ENCODE data around the gene FDCSP. TPM values are rescaled to one million over a fixed set of nuclear protein-coding genes. Genes with fewer than 3 reads are reported as not detected.

Gene FDCSP
- total RNA-seq, 1 donor from 2014 or later, result not detected

DNA sequence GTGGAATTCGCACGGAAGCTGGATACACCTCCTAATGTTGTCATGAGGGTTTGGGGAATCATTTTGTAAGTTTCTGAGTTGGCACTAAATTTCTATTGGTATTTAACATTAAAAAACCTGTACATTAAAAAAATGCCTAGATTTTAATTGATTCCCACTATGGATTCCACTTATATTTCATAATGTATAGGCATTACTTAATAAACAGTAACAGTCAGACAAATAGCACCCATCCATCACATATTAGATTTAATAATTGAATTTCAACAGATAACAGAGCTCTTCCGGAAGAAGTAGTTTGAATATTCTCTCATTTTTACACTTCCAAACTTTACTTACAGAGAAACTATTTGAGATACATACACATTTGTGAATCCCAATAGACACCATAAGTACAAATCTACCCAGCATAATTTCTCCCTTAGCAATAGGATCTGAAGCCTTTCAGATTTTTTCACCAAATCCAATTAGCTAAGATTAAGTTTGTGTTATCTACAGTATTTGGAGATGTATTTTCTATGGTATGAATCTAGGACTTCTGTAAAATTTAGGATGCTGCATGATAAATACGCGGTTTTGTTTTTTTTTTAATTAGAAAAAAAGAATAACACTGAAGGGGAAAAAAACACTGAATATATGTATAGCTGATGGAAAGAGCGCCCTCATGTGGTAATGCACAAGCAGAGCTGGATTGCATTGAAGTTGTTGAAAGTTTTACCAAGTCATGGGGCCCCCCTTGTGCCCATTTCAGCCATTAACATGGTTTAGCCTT lies 42.6 kb upstream of the FDCSP start:
- peak; percentile 5 for DNase-seq (ENCODE audit: low read depth)

DNA sequence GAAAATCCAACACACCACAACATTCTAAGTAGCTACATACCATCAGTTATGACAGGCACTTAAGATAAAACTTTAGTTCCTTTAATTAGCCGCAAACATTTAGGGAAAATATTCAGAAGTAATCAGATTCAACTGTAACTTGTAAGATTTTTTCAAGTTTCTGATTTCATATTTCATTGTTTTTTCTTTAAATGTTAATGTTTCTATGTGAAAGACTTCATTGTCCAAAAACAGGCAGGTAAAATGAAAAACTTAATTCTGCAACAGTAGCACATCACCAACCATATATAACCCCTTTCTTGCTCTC lies 42.0 kb upstream of the FDCSP start:
- H3K4me3 ChIP-seq (ENCODE audit: low read depth, low read length), result no peak overlapping the region
- TF ChIP-seq, protein P1, sequence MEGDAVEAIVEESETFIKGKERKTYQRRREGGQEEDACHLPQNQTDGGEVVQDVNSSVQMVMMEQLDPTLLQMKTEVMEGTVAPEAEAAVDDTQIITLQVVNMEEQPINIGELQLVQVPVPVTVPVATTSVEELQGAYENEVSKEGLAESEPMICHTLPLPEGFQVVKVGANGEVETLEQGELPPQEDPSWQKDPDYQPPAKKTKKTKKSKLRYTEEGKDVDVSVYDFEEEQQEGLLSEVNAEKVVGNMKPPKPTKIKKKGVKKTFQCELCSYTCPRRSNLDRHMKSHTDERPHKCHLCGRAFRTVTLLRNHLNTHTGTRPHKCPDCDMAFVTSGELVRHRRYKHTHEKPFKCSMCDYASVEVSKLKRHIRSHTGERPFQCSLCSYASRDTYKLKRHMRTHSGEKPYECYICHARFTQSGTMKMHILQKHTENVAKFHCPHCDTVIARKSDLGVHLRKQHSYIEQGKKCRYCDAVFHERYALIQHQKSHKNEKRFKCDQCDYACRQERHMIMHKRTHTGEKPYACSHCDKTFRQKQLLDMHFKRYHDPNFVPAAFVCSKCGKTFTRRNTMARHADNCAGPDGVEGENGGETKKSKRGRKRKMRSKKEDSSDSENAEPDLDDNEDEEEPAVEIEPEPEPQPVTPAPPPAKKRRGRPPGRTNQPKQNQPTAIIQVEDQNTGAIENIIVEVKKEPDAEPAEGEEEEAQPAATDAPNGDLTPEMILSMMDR (IDR thresholded peaks at IDR 0.05; ENCODE audit: insufficient read depth, low read length, poor library complexity, severe bottlenecking), result no peak
- H3K36me3 ChIP-seq (ENCODE audit: control insufficient read depth, insufficient read depth, low read length), result no peaks in the 10 kb centered on the region
- no peak for DNase-seq (ENCODE audit: low read depth)
- no peaks in the 10 kb centered on the region for H3K27me3 ChIP-seq (ENCODE audit: control insufficient read depth, insufficient read depth, low read length)

More for the DNA sequence above, 42.6 kb upstream of the FDCSP start:
- Histone ChIP-seq H3K4me3 (ENCODE audit: low read depth, low read length) (no peak overlapping the region), H3K36me3 (ENCODE audit: control insufficient read depth, insufficient read depth, low read length) (no peaks in the 10 kb centered on the region), H3K27me3 (ENCODE audit: control insufficient read depth, insufficient read depth, low read length) (no peaks in the 10 kb centered on the region)
- TF ChIP-seq, protein P1 (IDR thresholded peaks at IDR 0.05; ENCODE audit: insufficient read depth, low read length, poor library complexity, severe bottlenecking), result peak; percentile 75

DNA sequence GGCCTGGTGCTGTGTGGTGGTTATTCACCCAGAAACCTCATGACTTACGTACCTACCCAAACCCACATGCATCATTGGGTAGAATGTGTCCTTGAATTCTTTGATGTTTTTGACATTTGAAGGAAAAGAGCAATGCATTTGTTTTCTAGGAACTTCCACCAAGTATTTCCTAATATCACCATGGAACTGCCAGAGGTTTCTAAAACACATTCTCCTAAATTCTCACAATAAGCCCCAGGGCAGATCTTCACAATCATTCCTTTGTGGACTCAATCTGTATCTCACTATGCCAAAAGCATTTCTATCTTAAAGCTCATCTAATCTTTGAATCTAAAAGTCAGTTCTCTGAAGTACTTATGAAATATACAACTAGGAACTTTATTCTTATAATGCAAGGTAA lies 38.7 kb upstream of the FDCSP start:
- DNase-seq (ENCODE audit: low read depth), result no peak
- no peaks in the 10 kb centered on the region for H3K27me3 ChIP-seq (ENCODE audit: control insufficient read depth, insufficient read depth, low read length)
- H3K36me3 ChIP-seq (ENCODE audit: control insufficient read depth, insufficient read depth, low read length), result no peaks in the 10 kb centered on the region
- TF ChIP-seq, protein P1 (IDR thresholded peaks at IDR 0.05; ENCODE audit: insufficient read depth, low read length, poor library complexity, severe bottlenecking), result no peak
- H3K4me3 ChIP-seq (ENCODE audit: low read depth, low read length), result no peak overlapping the region

DNA sequence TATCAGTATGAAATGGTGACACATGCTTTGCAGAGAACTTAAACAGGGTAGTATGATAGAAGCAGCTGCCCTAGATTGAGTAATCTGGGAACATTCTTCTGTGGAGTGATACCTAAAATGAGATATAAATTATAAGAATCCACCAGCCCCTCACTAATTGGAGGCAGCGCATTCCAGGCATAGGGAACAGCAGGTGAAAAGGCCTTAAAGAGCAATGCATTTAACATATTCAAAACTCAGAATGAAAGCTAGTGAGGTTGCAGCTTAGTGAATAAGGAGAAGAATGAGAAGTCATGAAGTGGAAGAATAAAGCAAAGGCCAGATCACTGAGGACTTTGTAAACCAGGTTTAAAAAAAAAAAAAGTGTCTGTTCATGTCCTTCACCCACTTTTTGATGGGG lies 35.3 kb upstream of the FDCSP start:
- no peak for DNase-seq (ENCODE audit: low read depth)
- TF ChIP-seq, protein P1 (IDR thresholded peaks at IDR 0.05; ENCODE audit: insufficient read depth, low read length, poor library complexity, severe bottlenecking), result no peak

DNA sequence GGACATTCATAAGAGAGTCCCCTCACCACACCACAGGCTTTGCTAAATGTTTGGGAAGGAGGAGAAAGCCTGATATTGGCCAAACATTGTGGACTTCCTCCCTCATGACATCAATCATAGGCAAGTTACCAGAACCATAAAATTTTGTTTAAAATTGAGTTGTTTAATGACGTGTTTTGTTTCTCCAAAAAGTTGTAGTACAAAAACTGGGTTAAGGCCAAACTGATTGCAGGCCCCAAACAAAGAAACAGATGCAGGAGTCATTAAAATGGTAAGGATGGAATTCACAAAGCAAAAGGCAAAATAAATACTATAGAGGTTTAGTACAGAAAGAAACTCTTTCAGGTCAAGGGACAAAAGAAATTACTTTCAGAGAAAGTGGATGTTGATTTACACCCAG lies 34.3 kb upstream of the FDCSP start:
- no peaks in the 10 kb centered on the region for H3K27me3 ChIP-seq (ENCODE audit: control insufficient read depth, insufficient read depth, low read length)
- H3K4me3 ChIP-seq (ENCODE audit: low read depth, low read length), result no peak overlapping the region
- TF ChIP-seq, protein P1 (IDR thresholded peaks at IDR 0.05; ENCODE audit: insufficient read depth, low read length, poor library complexity, severe bottlenecking), result no peak
- H3K36me3 ChIP-seq (ENCODE audit: control insufficient read depth, insufficient read depth, low read length), result no peaks in the 10 kb centered on the region
- no peak for DNase-seq (ENCODE audit: low read depth)

More for the DNA sequence above, 35.3 kb upstream of the FDCSP start:
- no peaks in the 10 kb centered on the region for H3K36me3 ChIP-seq (ENCODE audit: control insufficient read depth, insufficient read depth, low read length)
- H3K27me3 ChIP-seq (ENCODE audit: control insufficient read depth, insufficient read depth, low read length), result no peaks in the 10 kb centered on the region
- H3K4me3 ChIP-seq (ENCODE audit: low read depth, low read length), result no peak overlapping the region

DNA sequence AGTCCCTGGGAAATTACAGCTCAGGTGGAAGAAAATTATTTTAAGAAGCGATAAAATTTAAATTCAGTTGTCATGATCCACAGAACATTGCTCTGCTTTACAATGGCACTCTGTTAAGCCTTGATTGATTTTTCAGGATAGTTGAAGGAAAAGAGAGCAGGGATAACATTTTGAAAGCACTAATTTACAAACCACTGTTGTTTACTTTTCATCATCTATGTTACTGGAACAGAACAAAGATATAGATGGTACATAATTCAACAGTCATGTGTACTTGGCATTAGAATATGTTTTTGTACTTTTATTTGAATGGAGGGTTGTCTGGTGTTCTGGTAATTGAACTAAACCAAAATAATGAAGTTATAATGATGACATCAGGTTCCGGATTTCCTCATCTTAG lies 33.0 kb upstream of the FDCSP start:
- H3K27me3 ChIP-seq (ENCODE audit: control insufficient read depth, insufficient read depth, low read length), result no peaks in the 10 kb centered on the region
- no peaks in the 10 kb centered on the region for H3K36me3 ChIP-seq (ENCODE audit: control insufficient read depth, insufficient read depth, low read length)
- TF ChIP-seq, protein P1 (IDR thresholded peaks at IDR 0.05; ENCODE audit: insufficient read depth, low read length, poor library complexity, severe bottlenecking), result no peak
- H3K4me3 ChIP-seq (ENCODE audit: low read depth, low read length), result no peak overlapping the region
- no peak for DNase-seq (ENCODE audit: low read depth)

Measured in kidney epithelial cell (primary cell).